Posterior vena cava (tissue), 2 donors: ENCODE measurements around the gene KLHL17. TPM values are rescaled to one million over a fixed set of nuclear protein-coding genes. Genes with fewer than 3 reads are reported as not detected.
A peak's percentile ranks its signal among the peaks of the same experiment; 100 is the strongest.

Experiments used
- DNase-seq: peaks from one replicate; pipeline ENCODE4 v3.0.0-alpha.2; 2020; ENCODE audit warnings: low spot score
- intact Hi-C, 2 donors: fragments of 100-400 bp; cut with DNase I; formaldehyde crosslinking; loops; one replicate each; pipeline versions ENCODE4 v1.14.1 to v1.14.2; 2022 to 2023
- total RNA-seq, 2 donors: library from RNA; stranded (reverse); fragmentation: NEBNext Ultra II Directional; extraction: Animal tissue kit (Norgen Biotek cat#: 25700); gene quantifications; one replicate each; pipeline ENCODE4 v1.2.1, GENCODE V29; 2021
- donor health status: DM: yes; HTN: yes; CAD: no.
- donor health status: DM: yes; HTN: yes; CAD: no.

The KLHL17 gene
- total RNA-seq, 2 donors from 2014 or later: 8.5 to 8.9 TPM

- DNase-seq: no peak
- intact Hi-C loops: no loop called here
These were observed 2.3 kb downstream of the KLHL17 start for GRCh38 chr1:962381-963300.

- no peak for DNase-seq
These were observed 2.9 kb downstream of the KLHL17 start for GRCh38 chr1:963301-963651.

GRCh38 chr1:963746-964525, 3.6 kb downstream of the KLHL17 start:
- intact Hi-C loops: no loop called here
- DNase-seq: no peak

More at GRCh38 chr1:963301-963651, 2.9 kb downstream of the KLHL17 start:
- intact Hi-C loops: no loop called here

- intact Hi-C loops: no loop called here
- no peak for DNase-seq
These were observed 4.5 kb downstream of the KLHL17 start for GRCh38 chr1:964691-965525.

GRCh38 chr1:965526-966134, 5.2 kb downstream of the KLHL17 start:
- intact Hi-C loops: no loop called here
- no peak for DNase-seq

- intact Hi-C loops: no loop called here
- DNase-seq: no peak
These were observed 5.8 kb downstream of the KLHL17 start, which contains the start of gene PLEKHN1 for GRCh38 chr1:966135-966703. PLEKHN1 (plus strand) TSS chr1:966482; CDS start chr1:966532, 50 bp downstream.

GRCh38 chr1:966704-967300, 6.4 kb downstream of the KLHL17 start:
- intact Hi-C loops: no loop called here
- DNase-seq: peak; percentile 93

GRCh38 chr1:967466-968343, 7.3 kb downstream of the KLHL17 start:
- intact Hi-C loops: no loop called here
- no peak for DNase-seq

GRCh38 chr1:969260-969855, 9.0 kb downstream of the KLHL17 start:
- intact Hi-C loops: no loop called here
- no peak for DNase-seq

GRCh38 chr1:970242-970972, 10.0 kb downstream of the KLHL17 start:
- intact Hi-C loops: no loop called here
- no peak for DNase-seq

- no peak for DNase-seq
- intact Hi-C loops: no loop called here
These were observed 10.8 kb downstream of the KLHL17 start for GRCh38 chr1:970973-971730.

GRCh38 chr1:971751-972506, 11.5 kb downstream of the KLHL17 start:
- intact Hi-C loops: no loop called here
- no peak for DNase-seq

- DNase-seq: no peak
- intact Hi-C loops: no loop called here
These were observed 12.5 kb downstream of the KLHL17 start for GRCh38 chr1:972726-973458.
